ENCODE results near the gene TBC1D32. TPM values are rescaled to one million over a fixed set of nuclear protein-coding genes. Genes with fewer than 3 reads are reported as not detected.

The TBC1D32 gene
- polyA plus RNA-seq, 1 of the 3 experiments (the other 2 are of a cell fraction), result 2.3 TPM

DNA sequence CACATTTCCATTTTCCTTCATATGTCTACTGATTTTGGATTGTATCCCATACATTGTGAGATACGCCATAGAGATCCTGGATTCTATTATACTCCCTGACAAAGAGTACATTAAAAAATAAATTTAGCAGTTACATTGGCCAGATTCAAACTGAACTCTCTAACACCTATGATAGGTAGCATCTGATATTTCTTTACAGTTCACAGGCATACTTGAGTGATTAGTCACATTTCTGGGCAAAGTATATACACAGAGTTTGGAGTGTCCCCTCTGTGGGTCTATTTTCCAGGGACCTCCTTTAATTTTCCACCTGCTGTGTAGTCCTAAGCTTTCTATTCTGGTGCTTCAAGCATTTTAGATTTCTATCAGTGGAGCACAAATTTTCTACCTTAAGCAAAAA is 96.4 kb downstream of the TBC1D32 start:
- TF ChIP-seq, protein P1, sequence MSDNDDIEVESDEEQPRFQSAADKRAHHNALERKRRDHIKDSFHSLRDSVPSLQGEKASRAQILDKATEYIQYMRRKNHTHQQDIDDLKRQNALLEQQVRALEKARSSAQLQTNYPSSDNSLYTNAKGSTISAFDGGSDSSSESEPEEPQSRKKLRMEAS (IDR thresholded peaks at IDR 0.05; ENCODE audit: low read depth), result no peak
- TF ChIP-seq TCF12 (IDR thresholded peaks at IDR 0.05) (no peak), SIN3A (IDR thresholded peaks at IDR 0.05; ENCODE audit: borderline replicate concordance, low read depth, low read length) (no peak), MXI1 (IDR thresholded peaks at IDR 0.05; ENCODE audit: low read depth, low read length) (no peak), FOXJ3 (CRISPR knock-in tag; IDR thresholded peaks at IDR 0.05) (no peak), EZH2phosphoT487 (IDR thresholded peaks at IDR 0.05; ENCODE audit: borderline replicate concordance, low read depth) (no peak), NRF1 (IDR thresholded peaks at IDR 0.05; ENCODE audit: low read depth, low read length) (no peak), JUND (IDR thresholded peaks at IDR 0.05) (no peak), GABPA (IDR thresholded peaks at IDR 0.05; ENCODE audit: low read depth) (no peak), EP300 (IDR thresholded peaks at IDR 0.05; ENCODE audit: borderline replicate concordance in 1 of 2, low read depth in 1 of 2, low read length in 1 of 2) (no peak), RCOR1 (IDR thresholded peaks at IDR 0.05; ENCODE audit: low read length) (no peak), MEF2A (IDR thresholded peaks at IDR 0.05; ENCODE audit: borderline replicate concordance, low read depth) (no peak)
- TF ChIP-seq, protein P2, sequence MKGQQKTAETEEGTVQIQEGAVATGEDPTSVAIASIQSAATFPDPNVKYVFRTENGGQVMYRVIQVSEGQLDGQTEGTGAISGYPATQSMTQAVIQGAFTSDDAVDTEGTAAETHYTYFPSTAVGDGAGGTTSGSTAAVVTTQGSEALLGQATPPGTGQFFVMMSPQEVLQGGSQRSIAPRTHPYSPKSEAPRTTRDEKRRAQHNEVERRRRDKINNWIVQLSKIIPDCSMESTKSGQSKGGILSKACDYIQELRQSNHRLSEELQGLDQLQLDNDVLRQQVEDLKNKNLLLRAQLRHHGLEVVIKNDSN (IDR thresholded peaks at IDR 0.05; ENCODE audit: borderline replicate concordance, low read depth), result no peak
- TF ChIP-seq, protein P3, sequence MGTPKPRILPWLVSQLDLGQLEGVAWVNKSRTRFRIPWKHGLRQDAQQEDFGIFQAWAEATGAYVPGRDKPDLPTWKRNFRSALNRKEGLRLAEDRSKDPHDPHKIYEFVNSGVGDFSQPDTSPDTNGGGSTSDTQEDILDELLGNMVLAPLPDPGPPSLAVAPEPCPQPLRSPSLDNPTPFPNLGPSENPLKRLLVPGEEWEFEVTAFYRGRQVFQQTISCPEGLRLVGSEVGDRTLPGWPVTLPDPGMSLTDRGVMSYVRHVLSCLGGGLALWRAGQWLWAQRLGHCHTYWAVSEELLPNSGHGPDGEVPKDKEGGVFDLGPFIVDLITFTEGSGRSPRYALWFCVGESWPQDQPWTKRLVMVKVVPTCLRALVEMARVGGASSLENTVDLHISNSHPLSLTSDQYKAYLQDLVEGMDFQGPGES (IDR thresholded peaks at IDR 0.05; ENCODE audit: low read depth, low read length), result no peak
- TF ChIP-seq, protein P4, sequence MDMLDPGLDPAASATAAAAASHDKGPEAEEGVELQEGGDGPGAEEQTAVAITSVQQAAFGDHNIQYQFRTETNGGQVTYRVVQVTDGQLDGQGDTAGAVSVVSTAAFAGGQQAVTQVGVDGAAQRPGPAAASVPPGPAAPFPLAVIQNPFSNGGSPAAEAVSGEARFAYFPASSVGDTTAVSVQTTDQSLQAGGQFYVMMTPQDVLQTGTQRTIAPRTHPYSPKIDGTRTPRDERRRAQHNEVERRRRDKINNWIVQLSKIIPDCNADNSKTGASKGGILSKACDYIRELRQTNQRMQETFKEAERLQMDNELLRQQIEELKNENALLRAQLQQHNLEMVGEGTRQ (IDR thresholded peaks at IDR 0.05; ENCODE audit: borderline replicate concordance, low read depth, low read length), result no peak
- TF ChIP-seq, protein P5, sequence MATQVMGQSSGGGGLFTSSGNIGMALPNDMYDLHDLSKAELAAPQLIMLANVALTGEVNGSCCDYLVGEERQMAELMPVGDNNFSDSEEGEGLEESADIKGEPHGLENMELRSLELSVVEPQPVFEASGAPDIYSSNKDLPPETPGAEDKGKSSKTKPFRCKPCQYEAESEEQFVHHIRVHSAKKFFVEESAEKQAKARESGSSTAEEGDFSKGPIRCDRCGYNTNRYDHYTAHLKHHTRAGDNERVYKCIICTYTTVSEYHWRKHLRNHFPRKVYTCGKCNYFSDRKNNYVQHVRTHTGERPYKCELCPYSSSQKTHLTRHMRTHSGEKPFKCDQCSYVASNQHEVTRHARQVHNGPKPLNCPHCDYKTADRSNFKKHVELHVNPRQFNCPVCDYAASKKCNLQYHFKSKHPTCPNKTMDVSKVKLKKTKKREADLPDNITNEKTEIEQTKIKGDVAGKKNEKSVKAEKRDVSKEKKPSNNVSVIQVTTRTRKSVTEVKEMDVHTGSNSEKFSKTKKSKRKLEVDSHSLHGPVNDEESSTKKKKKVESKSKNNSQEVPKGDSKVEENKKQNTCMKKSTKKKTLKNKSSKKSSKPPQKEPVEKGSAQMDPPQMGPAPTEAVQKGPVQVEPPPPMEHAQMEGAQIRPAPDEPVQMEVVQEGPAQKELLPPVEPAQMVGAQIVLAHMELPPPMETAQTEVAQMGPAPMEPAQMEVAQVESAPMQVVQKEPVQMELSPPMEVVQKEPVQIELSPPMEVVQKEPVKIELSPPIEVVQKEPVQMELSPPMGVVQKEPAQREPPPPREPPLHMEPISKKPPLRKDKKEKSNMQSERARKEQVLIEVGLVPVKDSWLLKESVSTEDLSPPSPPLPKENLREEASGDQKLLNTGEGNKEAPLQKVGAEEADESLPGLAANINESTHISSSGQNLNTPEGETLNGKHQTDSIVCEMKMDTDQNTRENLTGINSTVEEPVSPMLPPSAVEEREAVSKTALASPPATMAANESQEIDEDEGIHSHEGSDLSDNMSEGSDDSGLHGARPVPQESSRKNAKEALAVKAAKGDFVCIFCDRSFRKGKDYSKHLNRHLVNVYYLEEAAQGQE (IDR thresholded peaks at IDR 0.05; ENCODE audit: low read depth, low read length), result no peak
- no peak overlapping the region for H2AFZ ChIP-seq (ENCODE audit: low read depth)
- no peaks in the 10 kb centered on the region for H3K9me3 ChIP-seq
- no peaks in the 10 kb centered on the region for H3K4me1 ChIP-seq (ENCODE audit: control insufficient read depth in 1 of 2, insufficient read depth in 2 of 2, low read depth in 1 of 2, low read length in 1 of 2)
- no peak overlapping the region for H3K4me3 ChIP-seq (ENCODE audit: low read depth in 2 of 2, low read length in 1 of 2)
- no peaks in the 10 kb centered on the region for H3K9me2 ChIP-seq
- H4K20me1 ChIP-seq (ENCODE audit: insufficient read depth), result no peaks in the 10 kb centered on the region
- peaks cover 3% of the 10 kb centered on the region for H3F3A ChIP-seq (replicated peaks; ENCODE audit: insufficient read depth)
- peaks cover 5% of the 10 kb centered on the region in 2 experiments for H3K36me3 ChIP-seq (replicated peaks in 1 of 2; ENCODE audit: control insufficient read depth in 1 of 2, insufficient read depth in 2 of 2, low read length in 1 of 2)
- no peaks in the 10 kb centered on the region for H3K79me2 ChIP-seq (ENCODE audit: insufficient read depth)
- no peak overlapping the region for H3K9ac ChIP-seq
- POLR2A ChIA-PET, result no interaction called here
- no peak overlapping the region for H3K27ac ChIP-seq (ENCODE audit: low read depth in 2 of 2, low read length in 1 of 2)
- no peak for DNase-seq
- WGBS (ENCODE audit: low lambda C conversion rate), result 100% methylated on average over 1 of the region's 1 CpG
- CTCF ChIA-PET, result no interaction called here
- no peaks in the 10 kb centered on the region for H3K27me3 ChIP-seq (ENCODE audit: insufficient read depth)
- H3K4me2 ChIP-seq, result no peak overlapping the region
